ENCODE data around the gene TRPC4.

TRPC4 gene

GRCh38 chr13:37621811-37622361, 247.7 kb downstream of the TRPC4 start:
- Histone ChIP-seq H3K79me2 (ENCODE audit: insufficient read depth, low read length) (no peaks in the 10 kb centered on the region), H3K27me3 (ENCODE audit: low read length) (no peaks in the 10 kb centered on the region), H3K9ac (ENCODE audit: low read length) (no peak overlapping the region), H3K9me2 (replicated peaks; ENCODE audit: insufficient read depth, low read length) (no peaks in the 10 kb centered on the region), H4K20me1 (ENCODE audit: low read depth, low read length) (no peaks in the 10 kb centered on the region), H3F3A (ENCODE audit: insufficient read depth) (no peaks in the 10 kb centered on the region), H2AFZ (ENCODE audit: low read depth, low read length, severe bottlenecking) (no peak overlapping the region), H3K27ac (ENCODE audit: low read depth, low read length) (no peak overlapping the region), H3K4me2 (ENCODE audit: low read depth, low read length, poor library complexity, severe bottlenecking) (no peak overlapping the region), H3K4me3 (ENCODE audit: insufficient read depth, low read length, poor library complexity, severe bottlenecking) (no peak overlapping the region), H3K9me3 (ENCODE audit: insufficient read depth, low read length) (no peaks in the 10 kb centered on the region), H3K36me3 (ENCODE audit: low read length) (no peaks in the 10 kb centered on the region)
- no peak for TF ChIP-seq EZH2phosphoT487 (conservative IDR thresholded peaks at IDR 0.05; ENCODE audit: low read length)
- no peak for TF ChIP-seq CTCF (IDR thresholded peaks at IDR 0.05; ENCODE audit: insufficient read depth, low read length, poor library complexity, severe bottlenecking)

GRCh38 chr13:37618554-37618953, 251.0 kb downstream of the TRPC4 start:
- Histone ChIP-seq H3K27ac (ENCODE audit: low read depth, low read length) (no peak overlapping the region), H3K27me3 (ENCODE audit: low read length) (no peaks in the 10 kb centered on the region), H3K9me3 (ENCODE audit: insufficient read depth, low read length) (no peaks in the 10 kb centered on the region), H3K79me2 (ENCODE audit: insufficient read depth, low read length) (no peaks in the 10 kb centered on the region), H4K20me1 (ENCODE audit: low read depth, low read length) (no peaks in the 10 kb centered on the region), H3F3A (ENCODE audit: insufficient read depth) (no peaks in the 10 kb centered on the region), H3K9me2 (replicated peaks; ENCODE audit: insufficient read depth, low read length) (no peaks in the 10 kb centered on the region), H3K9ac (ENCODE audit: low read length) (no peak overlapping the region), H3K4me3 (ENCODE audit: insufficient read depth, low read length, poor library complexity, severe bottlenecking) (no peak overlapping the region), H3K36me3 (ENCODE audit: low read length) (no peaks in the 10 kb centered on the region), H3K4me2 (ENCODE audit: low read depth, low read length, poor library complexity, severe bottlenecking) (no peak overlapping the region), H2AFZ (ENCODE audit: low read depth, low read length, severe bottlenecking) (no peak overlapping the region)
- TF ChIP-seq CTCF (IDR thresholded peaks at IDR 0.05; ENCODE audit: insufficient read depth, low read length, poor library complexity, severe bottlenecking) (no peak), EZH2phosphoT487 (conservative IDR thresholded peaks at IDR 0.05; ENCODE audit: low read length) (no peak)

GRCh38 chr13:37617173-37617572, 252.4 kb downstream of the TRPC4 start:
- Histone ChIP-seq H3F3A (ENCODE audit: insufficient read depth) (no peaks in the 10 kb centered on the region), H3K9me2 (replicated peaks; ENCODE audit: insufficient read depth, low read length) (no peaks in the 10 kb centered on the region), H3K9me3 (ENCODE audit: insufficient read depth, low read length) (no peaks in the 10 kb centered on the region), H3K4me2 (ENCODE audit: low read depth, low read length, poor library complexity, severe bottlenecking) (no peak overlapping the region), H3K4me3 (ENCODE audit: insufficient read depth, low read length, poor library complexity, severe bottlenecking) (no peak overlapping the region), H4K20me1 (ENCODE audit: low read depth, low read length) (no peaks in the 10 kb centered on the region), H3K9ac (ENCODE audit: low read length) (no peak overlapping the region), H2AFZ (ENCODE audit: low read depth, low read length, severe bottlenecking) (no peak overlapping the region), H3K79me2 (ENCODE audit: insufficient read depth, low read length) (no peaks in the 10 kb centered on the region), H3K27me3 (ENCODE audit: low read length) (no peaks in the 10 kb centered on the region), H3K27ac (ENCODE audit: low read depth, low read length) (no peak overlapping the region), H3K36me3 (ENCODE audit: low read length) (no peaks in the 10 kb centered on the region)
- TF ChIP-seq EZH2phosphoT487 (conservative IDR thresholded peaks at IDR 0.05; ENCODE audit: low read length) (no peak), CTCF (IDR thresholded peaks at IDR 0.05; ENCODE audit: insufficient read depth, low read length, poor library complexity, severe bottlenecking) (no peak)
